Gastrocnemius medialis (tissue), 4 donors: ENCODE results near the gene OR6S1.

ENCODE experiments used
- CTCF ChIP-seq, 5 experiments: fragments of 450-650 bp in 3 of 5; fragments of 200-600 bp in 2 of 5; sonication (generic) in 2 of 5; IDR thresholded peaks in 4 of 5; conservative IDR thresholded peaks in 1 of 5; 1 replicate in 4 of 5; 2 replicates in 1 of 5; pipeline ENCODE4 v1.5.1; 2016 to 2019; ENCODE audit warnings: antibody characterized with exemption in 5 of 5, mild to moderate bottlenecking in 3 of 5, moderate library complexity in 3 of 5
- POLR2A ChIP-seq, 2 donors: fragments of 450-650 bp; IDR thresholded peaks; one replicate each; pipeline ENCODE4 v1.6.1; 2017; ENCODE audit warnings: antibody characterized with exemption in 2 of 2, mild to moderate bottlenecking in 2 of 2, moderate library complexity in 2 of 2

- TF ChIP-seq CTCF (IDR thresholded peaks at IDR 0.05 in 4 of 5, conservative IDR thresholded peaks at IDR 0.05 in 1 of 5) (no peak), POLR2A (IDR thresholded peaks at IDR 0.05) (no peak)
Observed at GRCh38 chr14:20618271-20618749, 23.2 kb downstream of the OR6S1 start.
